Activated CD4-positive, alpha-beta T cell treated with anti-CD3 and anti-CD28 coated beads, Interleukin-2, amount 10 ng/mL, durations not matched to agents 7 days and 5 days (primary cell): Measurements from ENCODE around the gene APBA1. TPM values are rescaled to one million over a fixed set of nuclear protein-coding genes. Genes with fewer than 3 reads are reported as not detected.
"Not testable (repeated sequence)": the region's sequence is repeated elsewhere in the genome, so short reads cannot be mapped to it uniquely, and the experiment has no call there.

Experiments
- CTCF ChIA-PET: fragments of 350-600 bp; sonication (Branson Sonifier 250); formaldehyde crosslinking; loops from one replicate; lab custom pipeline; 2021; ENCODE audit warnings: antibody characterized with exemption; lab: Charles Lee
- POLR2A ChIA-PET: fragments of 350-600 bp; sonication (Branson Sonifier 250); formaldehyde crosslinking; loops from one replicate; lab custom pipeline; 2021; ENCODE audit warnings: antibody characterized with exemption; lab: Charles Lee
- DNase-seq: peaks from one replicate; pipeline ENCODE4 v3.0.0-alpha.2; 2020
- H3K27ac Mint-ChIP-seq: one replicate; pipeline ENCODE4 v1.8.0; 2021; ENCODE audit warnings: mild to moderate bottlenecking, moderate library complexity, mixed read lengths
- H3K27me3 Mint-ChIP-seq: one replicate; pipeline ENCODE4 v1.8.0; 2021; ENCODE audit warnings: mixed read lengths
- H3K36me3 Mint-ChIP-seq: one replicate; pipeline ENCODE4 v1.8.0; 2021; ENCODE audit warnings: low read depth, mixed read lengths
- H3K4me1 Mint-ChIP-seq: one replicate; pipeline ENCODE4 v1.8.0; 2021; ENCODE audit warnings: mixed read lengths
- H3K4me3 Mint-ChIP-seq: one replicate; pipeline ENCODE4 v1.8.0; 2021; ENCODE audit warnings: mild to moderate bottlenecking, moderate library complexity, mixed read lengths
- H3K9me3 Mint-ChIP-seq: one replicate; pipeline ENCODE4 v1.8.0; 2021; ENCODE audit warnings: mixed read lengths
- total RNA-seq, 2 experiments: library from RNA; stranded (reverse); gene quantifications; one replicate each; pipeline ENCODE4 v1.2.3, GENCODE V29; 2021

APBA1 gene
- total RNA-seq, 2 experiments from 2014 or later = 1.6 to 2.3 TPM

DNA sequence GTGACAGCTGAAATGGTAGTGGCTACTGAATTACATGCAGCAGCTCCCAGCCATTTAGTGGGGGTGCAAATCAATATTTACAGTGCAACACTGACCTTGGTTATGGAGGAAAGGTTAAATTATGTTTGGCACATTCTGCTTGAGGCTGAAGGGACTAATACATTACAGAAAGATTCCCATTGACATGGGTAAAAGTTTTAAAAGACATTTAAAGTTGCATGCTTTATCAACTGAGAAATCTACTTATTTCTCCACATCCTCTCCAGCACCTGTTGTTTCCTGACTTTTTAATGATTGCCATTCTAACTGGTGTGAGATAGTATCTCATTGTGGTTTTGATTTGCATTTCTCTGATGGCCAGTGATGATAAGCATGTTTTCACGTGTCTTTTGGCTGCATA lies 75.3 kb downstream of the APBA1 start:
- H3K36me3 Mint-ChIP-seq, H3K9me3 Mint-ChIP-seq, CTCF ChIA-PET, H3K4me3 Mint-ChIP-seq, POLR2A ChIA-PET, H3K4me1 Mint-ChIP-seq, H3K27ac Mint-ChIP-seq, DNase-seq: not testable (repeated sequence)
- H3K27me3 Mint-ChIP-seq = peaks cover 14% of the 10 kb centered on the region

DNA sequence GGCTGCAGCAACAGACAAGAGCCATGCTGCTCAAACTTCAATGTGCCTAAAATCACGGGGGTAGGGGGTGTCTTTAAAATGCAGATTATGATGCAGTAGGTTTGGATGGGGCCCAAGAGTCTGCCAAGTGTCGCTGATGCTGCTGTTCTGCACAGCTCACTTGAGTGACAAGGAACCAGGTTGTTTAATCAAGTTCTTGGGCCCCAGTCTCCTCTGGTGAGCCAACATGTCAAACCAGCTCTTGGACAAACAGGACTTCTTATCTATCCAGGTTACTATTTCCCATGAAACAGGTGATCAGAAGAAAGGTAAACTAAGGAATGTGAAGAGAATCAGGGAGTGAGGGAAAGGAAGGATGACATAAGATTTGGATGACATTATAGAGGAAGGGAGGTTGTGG lies 78.0 kb downstream of the APBA1 start:
- peaks cover 6% of the 10 kb centered on the region for H3K9me3 Mint-ChIP-seq
- peaks cover 12% of the 10 kb centered on the region for H3K27me3 Mint-ChIP-seq
- no peak for DNase-seq
- no peaks in the 10 kb centered on the region for H3K36me3 Mint-ChIP-seq
- no peak overlapping the region for H3K4me3 Mint-ChIP-seq
- ChIA-PET POLR2A (no interaction called here), CTCF (no interaction called here)
- peaks cover 8% of the 10 kb centered on the region for H3K4me1 Mint-ChIP-seq
- no peak overlapping the region for H3K27ac Mint-ChIP-seq

DNA sequence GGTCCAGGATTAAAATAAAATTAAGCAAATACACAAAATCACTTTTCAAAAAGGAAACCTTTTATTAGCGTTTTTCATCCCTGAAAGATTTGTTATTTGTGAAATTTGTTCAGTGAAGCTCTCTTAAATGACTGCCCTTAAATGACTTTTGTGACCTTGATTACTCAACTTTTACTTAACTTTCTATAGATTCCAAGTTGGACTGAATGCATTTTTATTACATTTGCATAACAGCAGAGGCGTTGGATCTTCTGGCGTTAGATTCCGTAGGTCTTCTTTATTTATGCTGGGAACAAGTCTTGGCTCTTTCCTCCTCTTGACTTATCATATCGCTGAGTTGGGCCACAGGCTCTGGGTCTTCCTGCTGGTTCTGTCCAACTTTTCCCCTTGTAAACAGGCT lies 78.4 kb downstream of the APBA1 start:
- CTCF ChIA-PET = no interaction called here
- POLR2A ChIA-PET = no interaction called here

DNA sequence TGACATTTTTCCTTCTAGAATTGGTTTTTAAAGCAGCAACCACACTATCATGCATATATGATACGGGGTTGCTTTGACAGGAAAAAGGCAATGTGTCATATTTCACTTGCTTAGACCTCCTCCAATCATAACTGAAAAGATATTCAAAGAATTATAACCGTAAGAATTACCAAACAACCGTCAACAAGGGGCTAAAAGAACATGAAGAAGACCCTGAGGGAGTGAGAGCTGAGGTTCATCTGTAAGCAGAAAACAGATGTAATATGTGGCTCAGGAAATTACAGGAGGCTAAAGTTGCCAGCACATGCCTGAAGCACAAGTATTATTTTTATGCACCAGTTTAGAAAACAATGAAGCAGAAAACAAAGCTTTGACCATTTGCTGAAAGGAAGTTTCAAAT lies 78.9 kb downstream of the APBA1 start:
- Mint-ChIP-seq H3K9me3 (peaks cover 4% of the 10 kb centered on the region), H3K36me3 (no peaks in the 10 kb centered on the region), H3K4me1 (peaks cover 8% of the 10 kb centered on the region), H3K27me3 (peaks cover 9% of the 10 kb centered on the region), H3K27ac (no peak overlapping the region), H3K4me3 (no peak overlapping the region)
- DNase-seq = no peak
- ChIA-PET POLR2A (no interaction called here), CTCF (no interaction called here)

More for the DNA sequence above, 78.4 kb downstream of the APBA1 start:
- no peaks in the 10 kb centered on the region for H3K36me3 Mint-ChIP-seq
- H3K4me3 Mint-ChIP-seq = no peak overlapping the region
- no peak for DNase-seq
- peaks cover 8% of the 10 kb centered on the region for H3K4me1 Mint-ChIP-seq
- peaks cover 4% of the 10 kb centered on the region for H3K9me3 Mint-ChIP-seq
- H3K27ac Mint-ChIP-seq = no peak overlapping the region
- H3K27me3 Mint-ChIP-seq = peaks cover 10% of the 10 kb centered on the region

DNA sequence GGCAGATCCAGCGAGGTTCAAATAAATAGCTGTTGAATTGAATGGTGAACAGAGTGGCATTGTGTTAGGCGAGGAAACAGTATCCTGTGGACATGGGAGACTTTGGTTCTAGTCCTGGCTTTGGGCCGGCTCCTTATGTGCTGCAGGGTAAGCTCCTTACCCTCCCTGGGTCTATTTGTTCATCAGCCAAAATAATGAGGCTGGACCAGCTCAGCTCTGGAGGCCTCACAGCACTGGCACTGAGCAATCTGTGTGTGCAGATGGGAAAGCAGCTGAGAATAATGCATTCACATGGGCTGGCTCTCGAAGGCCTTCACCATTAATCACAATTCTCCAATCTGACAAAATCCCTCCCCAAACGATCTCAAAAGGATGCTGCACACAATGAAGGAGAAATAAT lies 81.9 kb downstream of the APBA1 start:
- Mint-ChIP-seq H3K4me1 (no peaks in the 10 kb centered on the region), H3K4me3 (no peak overlapping the region), H3K36me3 (no peaks in the 10 kb centered on the region), H3K27ac (no peak overlapping the region), H3K27me3 (peaks cover 9% of the 10 kb centered on the region), H3K9me3 (no peaks in the 10 kb centered on the region)
- POLR2A ChIA-PET = no interaction called here
- CTCF ChIA-PET = interaction anchor here (1.3 kb wide), 1 partner anchor 18 kb away, joined by 3 read pairs; no protein-coding TSS in a partner anchor
- DNase-seq = no peak

DNA sequence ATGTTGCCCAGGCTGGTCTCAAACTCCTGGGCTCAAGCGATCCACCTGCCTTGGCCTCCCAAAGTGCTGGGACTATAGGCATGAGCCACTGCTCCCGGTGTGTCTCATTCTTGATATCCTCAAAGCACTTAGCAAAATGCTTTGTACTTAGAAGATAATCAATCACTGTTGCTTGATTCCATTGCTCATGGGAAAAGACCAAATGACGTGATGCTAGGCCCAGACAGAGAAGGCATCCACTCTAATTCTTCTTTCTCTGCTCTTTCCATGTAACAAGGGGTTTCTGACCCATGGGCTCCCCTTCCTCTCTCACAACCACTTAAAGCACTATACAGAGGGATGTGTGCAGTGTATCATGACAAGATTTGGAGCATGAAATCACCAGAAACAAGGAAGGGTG lies 83.0 kb downstream of the APBA1 start:
- Mint-ChIP-seq H3K27ac (no peak overlapping the region), H3K27me3 (peaks cover 7% of the 10 kb centered on the region), H3K9me3 (no peaks in the 10 kb centered on the region), H3K36me3 (no peaks in the 10 kb centered on the region), H3K4me1 (no peaks in the 10 kb centered on the region), H3K4me3 (no peak overlapping the region)
- ChIA-PET CTCF (no interaction called here), POLR2A (interaction anchor here (0.6 kb wide), 1 partner anchor 61 kb away, joined by 4 read pairs; no protein-coding TSS in a partner anchor)
- no peak for DNase-seq

DNA sequence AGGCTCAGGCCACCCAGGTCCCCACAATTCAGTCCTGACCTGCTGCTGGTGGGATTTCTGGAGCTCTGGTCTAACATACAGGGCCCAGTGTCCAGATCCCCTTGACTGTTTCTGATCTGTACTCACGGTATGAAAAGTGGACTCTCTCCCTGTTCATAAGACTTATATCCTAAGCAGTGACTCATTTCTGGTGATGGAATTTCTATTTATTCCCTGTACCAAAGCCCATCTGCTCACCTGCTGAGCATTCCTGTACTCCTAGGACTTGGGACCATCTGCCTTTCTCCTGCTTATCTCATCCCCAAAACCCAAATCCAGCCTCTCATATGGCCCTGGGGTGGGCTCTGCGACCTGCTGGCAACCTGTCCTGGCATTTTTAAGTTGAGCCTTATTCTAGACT lies 86.6 kb downstream of the APBA1 start:
- no peak overlapping the region for H3K4me3 Mint-ChIP-seq
- no peaks in the 10 kb centered on the region for H3K27me3 Mint-ChIP-seq
- no peaks in the 10 kb centered on the region for H3K36me3 Mint-ChIP-seq
- no peaks in the 10 kb centered on the region for H3K9me3 Mint-ChIP-seq
- peaks cover 4% of the 10 kb centered on the region for H3K4me1 Mint-ChIP-seq
- ChIA-PET POLR2A (no interaction called here), CTCF (no interaction called here)
- no peak for DNase-seq
- no peak overlapping the region for H3K27ac Mint-ChIP-seq

DNA sequence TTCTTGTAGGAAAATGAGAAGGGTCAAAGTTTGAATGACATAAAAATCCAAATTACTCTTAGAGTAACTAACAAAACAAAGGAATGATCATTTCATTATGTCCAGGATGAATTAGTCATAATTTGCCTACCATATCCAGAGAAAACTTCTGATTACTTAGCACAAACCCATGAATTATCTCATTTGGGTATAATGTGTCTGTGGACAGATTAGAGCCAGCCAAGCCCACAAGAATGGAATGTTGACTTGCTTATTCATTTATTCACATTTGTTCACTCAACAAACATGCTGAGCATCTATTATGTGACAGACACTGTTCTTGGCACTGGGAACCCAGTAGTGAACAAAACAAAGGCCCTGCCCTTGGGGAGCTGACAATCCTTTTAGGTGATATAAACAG lies 87.4 kb downstream of the APBA1 start:
- CTCF ChIA-PET = no interaction called here
- H3K9me3 Mint-ChIP-seq = no peaks in the 10 kb centered on the region
- POLR2A ChIA-PET = no interaction called here
- no peak overlapping the region for H3K4me3 Mint-ChIP-seq
- no peak overlapping the region for H3K27ac Mint-ChIP-seq
- DNase-seq = no peak
- peaks cover 4% of the 10 kb centered on the region for H3K4me1 Mint-ChIP-seq
- H3K27me3 Mint-ChIP-seq = no peaks in the 10 kb centered on the region
- H3K36me3 Mint-ChIP-seq = no peaks in the 10 kb centered on the region

DNA sequence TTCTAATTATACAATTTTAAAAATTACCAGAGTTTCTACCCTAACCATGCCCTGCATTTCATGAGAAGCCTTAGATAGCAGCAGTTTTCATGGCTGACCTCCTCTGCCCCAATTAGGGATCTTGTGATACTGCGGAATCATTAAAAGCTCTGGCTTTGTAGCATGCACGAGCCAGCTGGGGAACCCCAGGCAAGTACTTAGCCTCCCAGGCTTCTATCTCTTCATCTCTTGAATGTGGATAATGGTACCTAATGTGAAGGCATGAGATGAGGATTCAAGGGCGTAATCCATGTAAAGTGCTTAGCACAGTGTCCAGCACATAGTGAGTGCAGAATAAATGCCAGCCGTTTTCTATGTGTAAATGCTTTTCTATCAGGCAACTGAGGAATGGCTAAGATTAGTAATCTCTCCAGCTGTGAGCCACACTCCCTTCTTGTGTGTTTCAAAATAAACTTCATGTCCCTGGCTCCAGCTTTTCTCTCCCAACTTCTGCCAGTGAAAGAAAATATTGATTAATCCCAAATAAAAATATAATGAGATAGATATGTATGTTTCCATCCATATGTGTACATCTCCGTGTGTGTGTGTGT lies 88.4 kb downstream of the APBA1 start:
- no peak overlapping the region for H3K27ac Mint-ChIP-seq
- ChIA-PET POLR2A (no interaction called here), CTCF (no interaction called here)
- no peaks in the 10 kb centered on the region for H3K27me3 Mint-ChIP-seq
- no peaks in the 10 kb centered on the region for H3K9me3 Mint-ChIP-seq
- no peak for DNase-seq
- no peak overlapping the region for H3K4me3 Mint-ChIP-seq
- no peaks in the 10 kb centered on the region for H3K36me3 Mint-ChIP-seq
- H3K4me1 Mint-ChIP-seq = peaks cover 4% of the 10 kb centered on the region

DNA sequence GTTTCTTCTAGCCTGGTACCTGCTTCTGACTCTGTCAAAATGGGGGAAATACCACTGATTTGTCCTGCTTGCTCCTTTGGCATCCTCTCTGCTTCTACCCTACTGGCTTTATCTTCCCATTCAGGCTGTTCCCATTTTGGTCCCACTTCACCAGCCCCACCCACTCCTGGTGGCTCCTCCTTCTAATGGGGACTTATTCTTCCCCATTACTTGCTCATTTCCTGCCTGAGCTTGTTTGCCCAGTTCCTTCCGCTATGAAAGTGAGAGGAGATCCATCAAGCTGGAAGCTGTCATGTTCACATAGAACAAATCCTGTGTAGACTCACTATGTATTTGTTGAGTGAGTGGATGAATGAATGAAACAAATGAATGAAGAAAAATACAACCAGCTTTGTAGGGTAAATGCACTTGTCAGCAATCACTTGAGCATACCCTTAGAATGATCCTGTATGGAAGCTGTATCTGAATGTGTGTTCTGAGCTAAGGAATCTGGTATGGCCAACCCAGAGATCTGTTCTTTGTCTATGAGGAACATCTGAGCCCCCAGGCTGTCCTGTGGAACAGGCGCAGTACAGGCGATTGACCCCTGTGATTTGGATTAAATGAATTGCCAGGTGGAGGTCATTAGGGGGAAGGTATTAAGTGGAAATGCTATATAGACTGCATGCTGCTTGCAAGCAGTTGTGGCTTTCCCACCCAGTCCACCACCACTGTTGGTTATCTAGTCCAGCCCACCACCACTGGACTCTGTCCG lies 89.5 kb downstream of the APBA1 start:
- no peaks in the 10 kb centered on the region for H3K9me3 Mint-ChIP-seq
- H3K27ac Mint-ChIP-seq = no peak overlapping the region
- DNase-seq = no peak
- peaks cover 4% of the 10 kb centered on the region for H3K4me1 Mint-ChIP-seq
- H3K36me3 Mint-ChIP-seq = no peaks in the 10 kb centered on the region
- ChIA-PET POLR2A (no interaction called here), CTCF (no interaction called here)
- no peak overlapping the region for H3K4me3 Mint-ChIP-seq
- no peaks in the 10 kb centered on the region for H3K27me3 Mint-ChIP-seq

DNA sequence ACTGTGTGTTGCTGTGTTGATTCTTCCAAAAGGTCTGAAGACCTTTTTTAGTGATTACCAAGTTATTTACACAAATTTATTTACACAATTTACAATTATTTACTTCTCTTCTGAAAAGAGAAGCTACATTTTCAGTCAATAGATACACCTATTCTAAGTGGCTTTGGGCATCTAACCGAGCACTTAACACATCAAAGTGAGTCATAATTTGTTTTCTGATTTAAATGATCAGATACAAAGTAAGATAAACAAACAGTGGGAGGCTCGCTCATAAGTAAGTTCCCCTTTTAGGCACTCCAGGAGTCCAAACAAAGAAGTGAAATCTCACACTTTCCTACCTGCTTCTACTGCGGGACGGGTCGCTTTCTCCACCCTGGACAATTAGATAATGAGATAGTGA lies 90.2 kb downstream of the APBA1 start:
- no peaks in the 10 kb centered on the region for H3K9me3 Mint-ChIP-seq
- peaks cover 4% of the 10 kb centered on the region for H3K4me1 Mint-ChIP-seq
- no peak overlapping the region for H3K27ac Mint-ChIP-seq
- no peaks in the 10 kb centered on the region for H3K27me3 Mint-ChIP-seq
- ChIA-PET CTCF (no interaction called here), POLR2A (no interaction called here)
- H3K4me3 Mint-ChIP-seq = no peak overlapping the region
- no peaks in the 10 kb centered on the region for H3K36me3 Mint-ChIP-seq
- no peak for DNase-seq

DNA sequence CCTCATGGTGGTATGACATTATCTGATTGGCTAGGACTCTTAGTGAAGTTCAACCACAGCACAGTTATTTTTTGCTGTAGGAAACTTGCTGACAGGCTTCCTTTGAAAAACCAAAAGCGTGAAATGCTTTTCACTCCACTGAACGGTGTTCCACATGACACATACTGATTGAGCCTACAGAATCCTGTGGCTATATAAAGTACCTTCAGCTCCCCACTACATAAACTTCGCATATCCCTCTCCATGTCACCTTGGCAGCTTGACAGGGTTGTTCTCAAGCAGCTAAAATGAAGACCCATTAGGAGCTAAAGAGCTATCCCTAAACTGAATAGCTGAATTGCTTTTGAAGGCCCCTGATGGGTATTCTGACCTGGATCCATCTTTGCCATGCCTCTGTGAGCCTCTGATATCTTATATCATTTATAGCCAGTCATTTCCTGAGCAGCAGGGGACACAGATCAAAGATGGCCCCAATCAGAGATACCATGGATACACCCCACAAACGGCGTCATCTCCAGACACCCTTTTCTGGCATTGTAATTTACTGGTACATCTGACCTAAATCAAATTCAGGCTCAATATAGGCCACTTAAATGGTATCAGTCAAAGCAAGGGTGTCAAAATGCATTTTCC lies 91.5 kb downstream of the APBA1 start:
- DNase-seq = no peak
- peaks cover 4% of the 10 kb centered on the region for H3K4me1 Mint-ChIP-seq
- H3K27ac Mint-ChIP-seq = no peak overlapping the region
- no peaks in the 10 kb centered on the region for H3K36me3 Mint-ChIP-seq
- no peaks in the 10 kb centered on the region for H3K9me3 Mint-ChIP-seq
- no peak overlapping the region for H3K4me3 Mint-ChIP-seq
- ChIA-PET POLR2A (no interaction called here), CTCF (no interaction called here)
- no peaks in the 10 kb centered on the region for H3K27me3 Mint-ChIP-seq

DNA sequence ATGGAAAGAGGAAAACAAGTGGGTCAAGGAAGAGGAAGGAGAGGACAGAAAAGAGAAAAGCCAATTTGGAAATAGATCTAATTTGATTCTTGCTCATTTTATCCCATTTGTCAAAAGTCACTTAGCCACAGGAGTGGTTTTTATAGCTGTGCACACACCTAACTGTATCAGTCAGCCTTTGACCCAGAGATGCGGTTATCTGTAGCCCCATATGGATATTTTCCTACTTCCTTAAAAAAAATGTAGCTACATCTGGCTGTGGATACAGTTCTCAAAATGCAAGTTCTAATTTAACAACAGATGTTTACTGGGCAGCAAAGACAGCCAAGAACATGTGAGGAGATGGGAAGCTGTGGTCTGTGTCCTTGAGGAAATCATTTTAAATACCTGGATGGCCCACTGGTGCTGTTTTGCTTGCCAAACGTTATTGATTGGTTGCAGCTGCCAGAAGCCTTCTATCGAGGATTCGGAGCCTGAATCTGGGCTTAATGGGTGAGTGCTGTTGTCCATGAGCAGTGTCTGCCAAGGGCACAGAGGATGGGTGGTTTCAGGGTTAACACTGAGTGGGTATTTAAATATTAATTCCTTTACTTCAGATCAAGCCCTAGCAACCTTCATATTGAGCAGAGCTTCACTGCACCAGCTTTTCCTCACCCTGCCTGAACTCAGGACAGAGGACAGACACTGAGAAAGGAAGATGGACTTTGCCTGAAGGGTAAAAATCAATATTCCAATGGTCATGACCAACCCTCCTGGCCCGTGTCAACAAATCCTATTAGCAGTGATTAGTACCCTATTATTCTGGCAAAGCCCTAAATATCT lies 92.2 kb downstream of the APBA1 start:
- POLR2A ChIA-PET = no interaction called here

More for the DNA sequence above, 92.2 kb downstream of the APBA1 start:
- H3K27ac Mint-ChIP-seq = no peak overlapping the region
- no peaks in the 10 kb centered on the region for H3K36me3 Mint-ChIP-seq
- peaks cover 4% of the 10 kb centered on the region for H3K4me1 Mint-ChIP-seq
- no peaks in the 10 kb centered on the region for H3K27me3 Mint-ChIP-seq
- DNase-seq = no peak
- CTCF ChIA-PET = no interaction called here
- no peak overlapping the region for H3K4me3 Mint-ChIP-seq
- no peaks in the 10 kb centered on the region for H3K9me3 Mint-ChIP-seq
